Fibroblast of gingiva (primary cell): ENCODE data around the gene EDN3.

Experiments
- DNase-seq: peaks from one replicate; pipeline ENCODE4 v3.0.0-alpha.2; 2011; ENCODE audit warnings: low read depth

The EDN3 gene

GRCh38 chr20:59300333-59301081, at the start of gene EDN3:
EDN3 (plus strand) TSS chr20:59300611; CDS start chr20:59300813, 202 bp downstream.
- DNase-seq: no peak

- no peak for DNase-seq
These were observed 47.1 kb upstream of the EDN3 start for GRCh38 chr20:59253325-59253724.

GRCh38 chr20:59253779-59254319, 46.6 kb upstream of the EDN3 start:
- no peak for DNase-seq

- no peak for DNase-seq
These were observed 45.2 kb upstream of the EDN3 start for GRCh38 chr20:59255256-59255655.

- no peak for DNase-seq
These were observed 42.2 kb upstream of the EDN3 start for GRCh38 chr20:59258221-59258621.

- DNase-seq: no peak
These were observed 40.5 kb upstream of the EDN3 start for GRCh38 chr20:59259946-59260345.

GRCh38 chr20:59265298-59265697, 35.1 kb upstream of the EDN3 start:
- no peak for DNase-seq

- DNase-seq: no peak
These were observed 31.5 kb upstream of the EDN3 start for GRCh38 chr20:59268870-59269269.

- no peak for DNase-seq
These were observed 30.9 kb upstream of the EDN3 start for GRCh38 chr20:59269411-59270025.

- no peak for DNase-seq
These were observed 30.0 kb upstream of the EDN3 start for GRCh38 chr20:59270380-59270779.

GRCh38 chr20:59273739-59274357, 26.6 kb upstream of the EDN3 start:
- DNase-seq: no peak

GRCh38 chr20:59276938-59277337, 23.5 kb upstream of the EDN3 start:
- DNase-seq: no peak

GRCh38 chr20:59284470-59284869, 15.9 kb upstream of the EDN3 start:
- no peak for DNase-seq

GRCh38 chr20:59289994-59290393, 10.4 kb upstream of the EDN3 start:
- DNase-seq: no peak

GRCh38 chr20:59291740-59292383, 8.5 kb upstream of the EDN3 start:
- DNase-seq: no peak

GRCh38 chr20:59295531-59295930, 4.9 kb upstream of the EDN3 start:
- no peak for DNase-seq

- DNase-seq: no peak
These were observed 2.7 kb upstream of the EDN3 start for GRCh38 chr20:59297686-59298085.

GRCh38 chr20:59299945-59300332, 472 bp upstream of the EDN3 start:
- DNase-seq: no peak

- DNase-seq: no peak
These were observed 1.1 kb downstream of the EDN3 start for GRCh38 chr20:59301343-59302007.

- DNase-seq: no peak
These were observed 5.7 kb downstream of the EDN3 start for GRCh38 chr20:59305908-59306655.

- DNase-seq: no peak
These were observed 6.9 kb downstream of the EDN3 start for GRCh38 chr20:59307270-59307669.
